NCI-H2196 (cell line): Measurements from ENCODE around the gene PRR18.

Experiments
- DNase-seq: peaks from one replicate; lab custom pipeline; 2025; ENCODE audit not compliant: unreplicated experiment; lab: John Stamatoyannopoulos, UW

PRR18 gene

DNA sequence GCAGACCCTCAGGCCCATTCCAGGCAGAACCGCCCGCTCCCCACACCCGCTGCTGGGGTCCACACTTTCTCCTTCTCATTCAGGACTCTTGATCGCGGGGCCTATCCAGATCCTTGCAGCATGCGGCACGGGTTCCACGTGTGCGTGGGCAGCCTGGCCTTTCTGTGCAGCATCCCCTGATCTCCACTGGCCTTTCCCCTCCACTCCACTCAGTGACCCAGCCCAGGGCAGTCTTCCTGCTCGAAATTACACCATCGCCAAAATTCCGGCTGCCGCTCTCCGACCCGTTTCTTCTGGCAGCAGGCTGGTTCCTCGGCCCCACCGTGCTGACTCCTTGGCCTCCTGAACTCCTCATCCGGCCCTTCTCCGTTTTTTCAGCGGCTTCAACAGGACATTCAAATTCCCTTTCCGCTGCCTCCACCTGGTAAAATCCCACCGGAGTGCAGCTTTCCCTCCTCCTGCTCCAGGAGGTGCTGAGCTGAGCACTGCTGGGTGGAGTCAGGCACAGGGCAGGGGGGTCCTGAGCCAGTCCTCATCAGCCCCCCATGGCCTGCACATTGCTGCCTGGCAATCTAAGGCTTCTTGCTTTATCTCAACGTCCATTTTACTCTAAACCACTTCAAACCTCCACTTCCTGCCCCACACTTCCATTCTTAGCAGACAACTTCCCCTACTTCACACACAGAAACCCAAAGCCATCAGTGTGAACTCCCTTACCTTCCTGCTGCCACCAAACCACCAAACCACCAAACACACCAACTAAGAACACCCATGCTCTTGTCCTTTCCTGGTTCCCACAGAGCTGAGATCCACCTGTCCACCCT, 25.2 kb upstream of the PRR18 start:
- DNase-seq = no peak

DNA sequence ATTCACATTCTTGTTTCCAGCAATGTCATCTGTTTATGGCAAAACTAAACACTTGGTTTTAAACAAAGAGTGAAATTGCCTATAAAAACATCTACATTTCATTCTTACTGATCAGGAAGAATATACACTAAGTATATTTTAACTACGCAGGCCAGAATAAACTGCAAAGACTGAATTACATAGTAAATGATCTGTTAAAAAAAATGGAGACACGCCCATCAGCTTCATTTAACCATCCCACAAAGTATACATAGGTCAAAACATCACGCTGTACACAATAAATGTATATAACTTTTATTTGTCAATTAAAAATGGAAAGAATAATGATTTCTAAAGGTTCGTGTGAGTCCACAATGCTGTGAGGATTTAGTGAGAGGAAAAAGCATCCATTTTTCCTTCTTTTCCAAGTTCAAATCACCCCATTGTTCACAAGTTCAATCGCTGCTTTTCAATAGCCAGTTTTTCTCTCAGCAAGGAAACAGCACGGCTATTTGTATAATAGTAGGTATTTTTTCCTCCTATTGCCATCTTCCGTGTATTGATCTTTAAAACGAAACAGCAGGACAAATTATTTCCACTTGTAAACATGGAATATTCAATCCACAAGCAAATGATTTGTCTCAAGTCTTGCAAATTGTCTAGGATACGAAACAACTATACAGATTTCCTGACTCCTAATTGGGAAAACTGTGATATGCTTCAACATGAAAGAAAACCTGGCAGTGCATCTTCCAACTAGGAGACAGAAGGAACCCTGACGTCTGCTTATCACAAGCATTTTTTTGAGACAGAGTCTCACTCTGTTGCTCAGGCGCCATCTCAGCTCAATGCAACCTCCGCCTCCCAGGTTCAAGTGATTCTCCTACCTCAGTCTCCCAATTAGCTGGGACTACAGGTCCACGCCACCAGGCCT, 23.6 kb upstream of the PRR18 start:
- DNase-seq = no peak

DNA sequence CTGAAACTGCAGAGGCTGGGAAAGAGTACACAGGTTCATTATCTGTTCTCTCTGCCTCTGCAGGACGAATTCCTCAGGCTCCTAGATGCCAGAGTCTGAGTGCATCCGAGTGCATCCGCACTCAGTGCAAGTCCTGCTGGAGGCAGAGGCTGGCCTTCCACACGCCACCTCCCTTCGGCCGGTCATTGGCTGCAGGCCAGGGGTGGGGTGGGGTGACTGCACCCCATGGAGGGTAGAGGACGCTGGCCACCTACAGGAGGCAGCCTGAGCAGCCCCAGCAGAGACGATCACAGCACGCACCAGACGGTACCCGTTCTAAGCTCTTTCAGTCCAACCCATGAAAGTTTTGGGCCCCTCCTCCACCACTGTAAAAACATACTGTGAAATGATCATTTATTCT, 22.4 kb upstream of the PRR18 start:
- DNase-seq = no peak

DNA sequence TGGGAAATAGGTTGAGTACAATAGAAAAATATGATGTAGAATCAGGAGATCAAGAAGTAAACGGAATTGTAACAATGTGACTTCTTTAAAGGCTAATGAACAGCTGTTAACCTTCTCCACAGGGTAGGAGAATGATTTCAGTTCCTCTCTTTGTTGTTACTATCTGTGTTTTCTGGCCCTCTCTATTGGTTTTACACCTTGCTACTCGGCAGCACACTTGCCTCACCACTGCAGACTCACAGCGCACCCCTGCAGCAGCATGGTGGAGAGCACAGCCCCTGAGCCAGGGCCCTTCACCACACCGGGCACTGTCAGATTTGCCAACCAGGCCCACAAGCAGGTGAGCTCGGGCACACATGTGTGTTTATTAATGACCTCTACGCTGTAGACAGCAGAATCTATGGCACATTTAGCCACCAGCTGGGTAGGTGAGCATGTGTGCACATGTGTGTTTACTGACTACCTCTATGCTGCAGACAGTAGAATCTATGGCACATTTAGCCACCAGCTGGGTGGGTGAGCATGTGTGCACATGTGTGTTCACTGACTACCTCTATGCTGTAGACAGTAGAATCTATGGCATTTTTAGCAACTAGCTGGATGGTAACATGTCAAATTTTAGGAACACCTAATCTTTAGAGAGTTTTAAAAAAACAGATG, 17.3 kb upstream of the PRR18 start:
- no peak for DNase-seq

DNA sequence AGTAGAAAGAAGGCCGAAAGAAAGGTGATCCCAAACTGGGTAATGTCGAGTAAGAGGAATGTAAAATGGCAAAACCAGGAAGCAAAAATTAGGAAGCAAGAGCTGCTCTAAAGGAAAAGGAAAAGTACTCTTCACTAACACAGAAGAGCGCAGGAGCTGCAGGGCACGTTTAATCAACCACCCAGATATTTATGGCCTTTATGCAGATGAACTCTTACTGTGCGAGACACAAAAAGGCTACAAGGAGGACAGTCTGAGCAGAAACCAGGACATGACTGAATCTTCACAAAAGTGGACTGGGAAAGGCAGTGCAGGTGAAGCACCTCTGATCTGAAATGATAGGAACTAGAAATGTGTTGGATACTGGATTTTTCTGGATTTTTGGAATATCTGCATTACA, 15.2 kb upstream of the PRR18 start:
- no peak for DNase-seq

DNA sequence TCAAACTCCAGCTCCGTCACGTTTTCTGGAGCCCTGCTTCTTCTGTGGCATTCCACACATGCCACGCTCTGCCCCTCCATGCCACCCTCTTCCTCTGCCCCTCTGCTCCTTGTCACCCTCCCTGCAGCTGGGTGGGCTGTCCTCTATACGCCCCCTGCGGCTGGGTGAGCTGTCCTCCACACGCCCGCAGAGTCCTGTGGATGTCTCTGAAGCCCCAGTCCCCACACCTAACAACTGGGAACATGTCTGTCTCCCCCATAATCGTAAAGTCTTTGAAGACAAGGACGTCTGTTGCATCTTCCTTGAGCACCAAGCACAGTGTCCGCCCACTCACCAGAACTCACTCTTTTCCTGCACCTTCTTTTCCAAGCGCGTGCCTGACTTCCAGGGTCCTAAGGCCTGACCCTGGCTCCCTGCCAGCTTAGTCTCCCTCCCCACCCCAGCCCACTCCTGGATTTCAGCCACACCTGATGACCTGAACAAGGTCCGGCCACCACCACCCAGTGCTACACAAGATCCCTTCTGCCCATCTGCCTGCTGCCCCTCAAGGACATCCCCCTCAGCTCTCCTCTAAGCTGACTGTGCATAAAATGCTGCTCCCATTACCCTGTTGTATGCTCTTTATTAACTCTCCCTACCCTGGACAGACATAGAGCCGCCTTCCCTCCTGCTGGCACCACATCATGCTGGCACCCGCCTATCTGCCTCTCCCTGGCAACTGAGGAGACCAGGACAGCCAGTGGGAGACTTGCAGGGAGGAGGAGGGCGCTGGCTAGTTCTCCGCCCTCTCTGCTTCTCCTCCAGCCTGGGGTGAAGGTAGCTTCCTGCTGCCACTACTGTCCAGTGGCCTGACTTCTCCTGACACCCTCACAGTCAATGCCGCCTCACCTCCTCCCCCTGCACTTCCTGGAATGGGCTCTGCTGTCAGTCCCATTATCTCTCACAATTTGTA, 10.7 kb upstream of the PRR18 start:
- peak; percentile 38 for DNase-seq

DNA sequence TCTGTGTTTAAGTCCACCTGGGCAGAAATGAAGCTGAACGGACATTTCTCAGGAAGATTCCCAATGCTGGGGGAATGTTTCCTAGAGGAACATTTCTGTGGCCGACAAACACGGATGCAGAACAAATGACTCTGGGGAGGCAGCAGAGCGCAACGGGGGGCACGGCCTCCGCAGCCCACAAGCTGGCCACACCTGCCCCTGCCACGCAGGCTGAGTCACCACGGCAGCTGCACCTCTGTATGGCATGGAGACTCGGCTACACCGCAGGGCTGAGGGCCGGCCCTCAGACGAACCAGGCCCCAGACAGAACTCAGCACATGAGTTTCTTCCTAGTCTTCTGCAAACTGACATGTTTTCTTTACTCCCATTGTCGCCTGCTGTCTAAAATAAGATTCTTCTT, 10.0 kb upstream of the PRR18 start:
- DNase-seq = no peak

DNA sequence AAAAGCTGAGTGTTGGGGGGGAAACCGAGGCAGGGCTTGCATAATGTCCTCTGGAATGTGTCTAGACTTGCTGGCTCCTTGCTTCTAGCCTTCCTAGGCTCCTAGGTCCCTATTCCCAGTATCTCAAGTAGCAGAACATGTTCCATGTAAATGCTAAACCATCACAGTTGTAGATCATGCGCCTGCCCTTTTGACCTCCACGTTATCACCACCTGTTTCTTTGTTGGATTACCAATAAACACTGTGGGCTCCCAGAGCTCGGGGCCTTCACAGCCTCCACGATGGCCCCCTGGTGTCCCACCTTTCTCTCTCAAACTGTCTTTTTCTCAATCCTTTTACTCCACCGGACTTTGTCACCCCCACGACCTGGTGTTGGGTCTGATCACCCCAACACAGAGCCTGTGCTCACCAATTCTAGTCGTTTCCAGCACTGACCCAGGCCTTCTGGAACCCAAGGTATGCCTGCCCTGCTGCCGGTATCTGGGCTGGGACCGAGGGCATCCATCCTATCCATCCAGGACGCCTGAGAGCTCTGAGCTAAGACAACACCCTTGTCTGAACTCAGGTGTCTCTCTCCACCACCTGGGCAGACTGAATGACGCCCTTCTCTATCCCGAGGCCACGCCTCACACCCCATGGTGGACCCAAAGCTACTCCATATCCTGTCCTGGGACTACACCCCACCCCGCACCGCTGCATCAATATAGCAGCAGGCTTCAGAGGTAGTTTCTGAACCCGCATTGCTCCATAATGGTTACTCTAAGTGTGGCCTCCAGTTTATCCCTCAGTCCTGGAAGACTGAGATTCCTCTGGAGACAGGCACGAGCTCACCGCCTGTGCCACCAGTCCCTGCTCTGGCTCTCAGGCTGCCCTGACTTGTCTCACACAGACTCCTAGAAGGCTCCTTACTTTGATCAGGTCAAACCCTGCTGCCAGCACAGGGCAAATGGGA, 9.3 kb upstream of the PRR18 start:
- DNase-seq = no peak

DNA sequence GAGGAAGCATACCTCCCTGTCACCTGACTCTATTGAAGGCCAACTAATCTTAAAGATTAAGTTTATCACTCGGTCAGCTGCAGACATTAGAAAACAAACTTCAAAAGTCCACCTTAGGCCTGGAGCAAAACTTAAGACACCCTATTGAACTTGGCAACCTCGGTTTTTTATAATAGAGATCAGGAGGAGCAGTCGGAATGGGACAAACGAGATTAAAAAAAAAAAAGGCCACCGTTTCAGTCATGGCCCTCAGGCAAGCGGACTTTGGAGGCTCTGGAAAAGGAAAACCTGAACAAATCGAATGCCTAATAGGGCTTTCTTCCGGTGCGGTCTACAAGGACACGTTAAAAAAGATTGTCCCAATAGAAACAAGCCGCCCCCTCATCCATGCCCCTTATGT, 7.2 kb upstream of the PRR18 start:
- no peak for DNase-seq

DNA sequence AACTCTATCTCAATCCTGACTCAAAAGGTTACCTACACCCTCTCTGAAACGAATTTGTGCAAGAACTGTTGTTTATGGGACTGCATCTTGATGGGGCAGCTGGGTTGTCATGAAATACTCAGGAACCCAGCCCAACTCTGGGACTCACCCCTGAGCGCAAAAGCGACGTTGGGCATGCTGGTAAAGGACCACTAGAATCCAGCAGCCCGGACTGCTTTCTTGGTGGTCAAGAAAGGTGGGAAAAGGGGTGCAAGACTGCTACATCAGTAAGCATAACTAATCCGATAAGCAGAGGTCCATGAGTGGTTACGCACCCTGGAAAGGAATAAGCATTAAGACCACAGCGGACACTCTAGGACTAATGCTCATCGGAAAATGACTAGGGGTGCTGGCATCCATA, 6.3 kb upstream of the PRR18 start:
- no peak for DNase-seq

DNA sequence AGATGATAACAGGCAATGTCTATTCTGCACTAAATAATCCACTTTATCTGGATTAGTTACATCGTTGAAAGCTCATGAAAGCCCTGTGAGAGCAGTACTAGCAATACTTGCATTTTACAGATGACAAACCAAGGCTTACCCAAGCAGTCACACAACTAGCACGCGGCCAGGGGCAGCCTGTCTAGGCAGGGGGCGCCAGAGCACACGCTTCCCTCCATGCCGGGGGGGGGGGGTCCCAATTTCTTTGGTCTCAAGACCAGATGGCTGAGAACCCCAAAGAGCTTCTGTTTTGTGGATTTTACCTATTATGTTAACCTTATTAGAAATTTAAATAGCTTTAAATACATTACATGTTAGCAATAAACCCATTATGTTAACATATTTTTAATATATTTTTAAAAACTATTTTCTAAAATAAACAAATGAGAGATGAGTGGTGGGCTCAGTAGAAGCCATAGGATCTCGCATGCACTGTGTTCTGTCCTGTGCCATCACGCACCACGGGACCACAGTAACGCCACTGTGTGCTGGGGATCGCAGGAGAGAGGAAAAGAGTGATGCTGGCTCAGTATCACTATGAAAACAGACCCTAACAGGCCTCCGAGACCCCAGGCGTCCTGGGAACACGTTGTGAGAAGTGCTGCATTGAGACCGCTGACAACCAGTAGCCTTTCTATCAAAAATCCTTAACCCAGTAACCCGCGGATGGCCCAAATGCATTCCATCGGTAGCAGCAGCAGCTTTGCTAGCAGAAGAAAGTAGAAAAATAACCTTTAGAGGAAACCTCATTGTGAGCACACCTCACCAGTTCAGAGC, 5.3 kb upstream of the PRR18 start:
- peak; percentile 1 for DNase-seq

DNA sequence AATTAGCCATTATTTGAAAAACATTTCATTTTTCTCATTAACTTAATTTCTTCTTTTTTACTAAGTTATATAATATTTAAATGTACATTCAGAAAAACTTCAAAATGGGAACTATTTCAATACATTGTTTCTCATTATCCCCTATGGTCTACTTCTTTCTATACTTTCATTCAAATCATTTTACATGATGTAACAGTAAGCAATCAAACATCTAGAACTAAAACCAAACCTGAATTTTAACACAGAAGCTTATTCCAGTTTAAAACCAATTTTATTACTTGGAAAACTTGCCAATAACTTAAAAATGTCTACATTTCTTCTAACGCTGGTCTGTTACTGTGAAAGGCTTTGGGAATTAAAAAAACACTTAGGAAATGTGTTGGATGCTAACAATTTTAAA, 4.6 kb upstream of the PRR18 start:
- no peak for DNase-seq

DNA sequence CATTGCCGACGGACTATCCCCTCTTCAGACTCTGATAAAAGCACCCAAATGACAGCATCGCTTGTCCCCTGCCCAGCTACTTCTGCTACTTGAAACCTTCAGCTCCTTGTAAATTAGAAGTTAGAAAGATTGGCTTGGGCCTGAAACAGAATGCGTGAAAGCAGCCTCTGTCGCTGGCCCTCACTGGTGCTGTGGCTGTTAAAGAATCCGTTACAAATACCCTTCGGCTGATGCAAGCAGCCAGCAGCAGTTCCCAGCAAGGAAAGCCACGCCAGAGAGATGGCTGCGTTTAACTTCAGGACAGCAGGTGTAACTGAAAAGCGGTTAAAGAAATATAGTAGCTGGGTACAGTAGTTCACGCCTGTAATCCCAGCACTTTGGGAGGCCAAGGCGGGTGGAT, 2.4 kb upstream of the PRR18 start:
- no peak for DNase-seq

DNA sequence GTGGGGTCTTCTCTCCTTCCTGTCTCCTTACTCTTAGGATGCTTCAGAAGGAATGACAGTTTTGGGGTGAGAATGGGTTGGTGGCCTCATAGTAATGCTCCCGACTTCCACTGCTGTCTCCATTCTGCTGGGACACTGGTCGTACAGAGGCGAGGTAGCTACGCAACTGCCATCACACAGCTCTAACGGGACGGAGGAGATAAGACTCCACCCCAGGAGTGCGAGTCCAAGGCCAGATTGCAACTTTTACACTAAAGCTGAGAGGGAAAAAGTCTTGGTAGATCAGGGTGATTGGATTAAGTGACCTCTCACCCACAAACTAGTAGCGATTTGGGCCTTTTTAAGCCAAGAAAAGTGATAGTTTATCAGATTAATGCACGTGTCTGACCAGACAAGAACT, 1.8 kb upstream of the PRR18 start:
- no peak for DNase-seq

DNA sequence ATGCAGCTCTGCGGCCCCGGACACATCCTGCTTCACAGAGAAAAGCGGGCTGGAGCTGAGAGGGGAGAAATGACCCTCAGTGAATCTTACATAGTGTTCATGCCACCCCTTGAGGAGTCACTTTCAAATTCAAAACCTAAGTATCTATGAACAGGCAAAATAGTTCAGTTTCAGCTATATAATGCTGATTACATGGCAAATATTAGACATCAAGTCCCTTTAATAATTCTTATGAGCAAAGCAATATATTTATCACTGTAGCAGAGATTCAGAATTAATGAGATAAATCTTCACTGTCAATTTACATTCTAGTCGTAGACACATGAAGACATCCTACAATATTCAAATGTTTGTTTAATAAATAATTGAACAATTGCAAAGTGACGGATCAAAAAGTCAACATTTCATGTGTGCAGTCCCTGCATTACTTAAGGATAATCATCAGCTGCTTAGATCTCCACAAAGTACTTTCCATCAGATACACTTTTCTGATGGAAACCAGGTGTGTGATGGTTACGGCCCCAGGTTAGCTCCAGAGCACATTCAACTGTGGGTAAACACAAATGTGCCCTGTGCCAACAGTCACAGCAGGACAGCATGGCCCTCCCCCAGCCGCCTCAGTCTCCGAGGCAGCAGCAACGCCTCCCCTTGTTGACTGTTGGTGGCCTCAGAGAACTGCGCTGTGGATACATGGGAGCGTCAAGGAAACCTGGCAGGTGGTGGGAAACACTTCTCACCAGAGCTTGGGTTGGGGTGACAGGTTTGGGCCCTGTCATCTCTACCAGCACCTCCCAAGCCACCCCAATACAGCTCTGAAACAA, 787 bp upstream of the PRR18 start:
- peak; percentile 54 for DNase-seq

DNA sequence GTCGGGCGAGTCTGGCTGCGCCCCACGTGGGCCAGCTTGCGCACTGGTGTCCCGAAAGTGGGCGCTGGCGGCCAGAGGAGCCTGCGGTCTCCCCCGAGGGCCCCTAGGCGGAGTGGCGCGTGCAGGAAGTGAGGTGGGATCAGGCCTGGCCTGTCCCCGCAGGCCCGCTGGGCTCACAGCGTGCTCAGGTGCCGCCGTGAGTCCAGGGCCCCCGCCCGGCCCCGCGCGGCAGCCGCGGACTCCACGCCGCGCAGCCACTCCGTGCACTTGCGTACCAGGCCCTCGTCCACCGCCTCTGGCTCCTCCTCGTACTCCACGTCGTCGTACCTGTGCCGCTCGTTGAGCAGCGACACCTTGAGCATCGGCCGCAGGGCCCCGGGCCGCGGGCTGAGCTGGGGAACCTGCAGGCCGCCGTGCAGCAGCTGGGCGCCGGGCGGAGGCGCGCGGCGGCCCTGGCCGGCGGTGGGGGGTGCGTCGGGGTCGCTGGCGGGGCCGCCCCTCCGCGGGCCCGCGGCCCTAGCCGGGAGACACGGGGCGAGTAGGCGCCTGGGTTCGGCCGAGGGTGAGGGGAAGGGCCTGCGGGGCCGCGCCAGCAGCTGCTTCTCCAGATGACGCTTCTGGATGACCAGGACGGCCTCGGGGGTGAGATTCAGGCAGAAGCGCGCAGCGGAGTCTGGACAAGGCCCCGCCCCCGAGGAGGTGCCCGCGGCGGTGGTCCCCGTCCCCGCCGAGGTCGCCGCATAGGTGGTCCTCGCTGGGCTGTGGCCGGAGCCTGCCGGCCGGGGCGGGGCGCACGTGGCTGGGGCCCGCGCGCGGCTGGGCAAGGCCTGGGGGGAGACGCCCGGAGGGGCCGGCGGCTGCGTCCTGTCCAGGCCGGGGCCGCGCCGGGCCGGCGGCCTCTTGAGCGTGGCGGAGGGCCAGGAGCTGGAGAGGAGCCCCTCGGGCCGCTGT, 835 bp downstream of the PRR18 start:
- peak; percentile 14 for DNase-seq
